OCI-LY3 (cell line): ENCODE data around the gene MSI2.

Experiments used
- H2AFZ ChIP-seq: fragments of 200-600, 300-600 bp; shearing (Covaris generic); 2 replicates; pipeline ENCODE4 v1.6.0; 2014; ENCODE audit warnings: antibody characterized with exemption, low read depth, low read length
- H3K27ac ChIP-seq: fragments of 200-600, 300-600 bp; sonication (generic); 2 replicates; pipeline ENCODE4 v1.5.1; 2014; ENCODE audit warnings: mild to moderate bottlenecking, low read length, moderate library complexity, mixed read lengths
- H3K27me3 ChIP-seq: fragments of 200-600, 300-600 bp; sonication (generic); 2 replicates; pipeline ENCODE4 v1.6.1; 2014; ENCODE audit warnings: low read depth, low read length, mixed read lengths
- H3K36me3 ChIP-seq: fragments of 200-600, 300-600 bp; sonication (generic); replicated peaks from 2 replicates; pipeline ENCODE3; 2014; ENCODE audit warnings: low read depth, low read length, mixed read lengths
- H3K4me1 ChIP-seq: fragments of 300-600, 200-600 bp; sonication (generic); 2 replicates; pipeline ENCODE4 v1.6.1; 2014; ENCODE audit warnings: low read length, mixed read lengths
- H3K4me2 ChIP-seq: fragments of 200-600, 300-600 bp; sonication (generic); 2 replicates; pipeline ENCODE4 v1.6.1; 2014; ENCODE audit warnings: low read length, mixed read lengths
- H3K4me3 ChIP-seq: fragments of 300-600, 200-600 bp; sonication (generic); 2 replicates; pipeline ENCODE4 v1.5.1; 2014; ENCODE audit warnings: antibody characterized with exemption, mild to moderate bottlenecking, low read length, moderate library complexity
- H3K79me2 ChIP-seq: fragments of 300-600, 200-600 bp; shearing (Covaris generic); 2 replicates; pipeline ENCODE4 v1.6.1; 2014; ENCODE audit warnings: mild to moderate bottlenecking, low read length, mixed read lengths
- H3K9ac ChIP-seq: fragments of 300-600, 200-600 bp; shearing (Covaris generic); 2 replicates; pipeline ENCODE4 v1.6.0; 2014; ENCODE audit warnings: mild to moderate bottlenecking, low read length, moderate library complexity
- H3K9me3 ChIP-seq: fragments of 200-600, 300-600 bp; shearing (Covaris generic); 2 replicates; pipeline ENCODE4 v1.6.1; 2014; ENCODE audit warnings: low read length, mixed read lengths; ENCODE audit not compliant: insufficient read depth
- H4K20me1 ChIP-seq: fragments of 200-600, 300-600 bp; sonication (generic); 2 replicates; pipeline ENCODE4 v1.6.1; 2016; ENCODE audit warnings: low read length, mixed read lengths; ENCODE audit not compliant: insufficient read depth
- EZH2phosphoT487 ChIP-seq: fragments of 200-600 bp; shearing (Covaris generic); IDR thresholded peaks from 2 replicates; pipeline ENCODE4 v1.6.1; 2018; ENCODE audit warnings: antibody characterized with exemption, mixed run types, low read depth
- TF ChIP-seq, protein P1 (sequence below): fragments of 200-600, 300-600 bp; sonication (generic); IDR thresholded peaks from 2 replicates; pipeline ENCODE4 v1.5.1; 2014; ENCODE audit warnings: antibody characterized with exemption, low read length, low read depth

The MSI2 gene

DNA sequence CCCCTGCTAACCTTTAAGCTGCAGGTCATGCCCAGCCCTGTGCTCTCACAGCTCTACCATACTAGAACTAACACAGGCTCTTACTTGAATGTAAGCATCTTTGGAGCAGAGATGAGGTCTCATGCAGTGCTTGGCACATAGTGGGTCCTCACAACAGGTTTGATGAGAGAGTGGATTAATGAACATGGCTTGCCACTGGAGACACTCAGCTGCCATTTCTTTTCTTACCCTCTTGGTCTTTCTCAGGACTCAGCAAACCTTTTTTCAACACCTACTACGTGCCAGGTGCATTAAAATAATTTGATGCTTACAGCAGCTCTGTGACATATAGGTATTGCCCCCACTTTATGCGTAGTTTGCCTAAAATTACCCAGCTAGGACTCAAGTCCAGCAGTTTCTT is 133.2 kb downstream of the MSI2 start:
- Histone ChIP-seq H3K36me3 (peaks cover 23% of the 10 kb centered on the region), H3K9ac (no peak overlapping the region), H3K9me3 (peaks cover 10% of the 10 kb centered on the region; the same call in 1 of the 2 replicates), H4K20me1 (peaks cover 19% of the 10 kb centered on the region; the same call in 1 of the 2 replicates), H3K27ac (no peak overlapping the region), H3K4me1 (no peaks in the 10 kb centered on the region), H3K4me2 (no peak overlapping the region), H3K4me3 (no peak overlapping the region), H3K79me2 (peaks cover 7% of the 10 kb centered on the region; the same call in 1 of the 2 replicates), H2AFZ (no peak overlapping the region), H3K27me3 (no peaks in the 10 kb centered on the region)
- no peak for TF ChIP-seq EZH2phosphoT487
- TF ChIP-seq, protein P1, sequence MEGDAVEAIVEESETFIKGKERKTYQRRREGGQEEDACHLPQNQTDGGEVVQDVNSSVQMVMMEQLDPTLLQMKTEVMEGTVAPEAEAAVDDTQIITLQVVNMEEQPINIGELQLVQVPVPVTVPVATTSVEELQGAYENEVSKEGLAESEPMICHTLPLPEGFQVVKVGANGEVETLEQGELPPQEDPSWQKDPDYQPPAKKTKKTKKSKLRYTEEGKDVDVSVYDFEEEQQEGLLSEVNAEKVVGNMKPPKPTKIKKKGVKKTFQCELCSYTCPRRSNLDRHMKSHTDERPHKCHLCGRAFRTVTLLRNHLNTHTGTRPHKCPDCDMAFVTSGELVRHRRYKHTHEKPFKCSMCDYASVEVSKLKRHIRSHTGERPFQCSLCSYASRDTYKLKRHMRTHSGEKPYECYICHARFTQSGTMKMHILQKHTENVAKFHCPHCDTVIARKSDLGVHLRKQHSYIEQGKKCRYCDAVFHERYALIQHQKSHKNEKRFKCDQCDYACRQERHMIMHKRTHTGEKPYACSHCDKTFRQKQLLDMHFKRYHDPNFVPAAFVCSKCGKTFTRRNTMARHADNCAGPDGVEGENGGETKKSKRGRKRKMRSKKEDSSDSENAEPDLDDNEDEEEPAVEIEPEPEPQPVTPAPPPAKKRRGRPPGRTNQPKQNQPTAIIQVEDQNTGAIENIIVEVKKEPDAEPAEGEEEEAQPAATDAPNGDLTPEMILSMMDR, result no peak

DNA sequence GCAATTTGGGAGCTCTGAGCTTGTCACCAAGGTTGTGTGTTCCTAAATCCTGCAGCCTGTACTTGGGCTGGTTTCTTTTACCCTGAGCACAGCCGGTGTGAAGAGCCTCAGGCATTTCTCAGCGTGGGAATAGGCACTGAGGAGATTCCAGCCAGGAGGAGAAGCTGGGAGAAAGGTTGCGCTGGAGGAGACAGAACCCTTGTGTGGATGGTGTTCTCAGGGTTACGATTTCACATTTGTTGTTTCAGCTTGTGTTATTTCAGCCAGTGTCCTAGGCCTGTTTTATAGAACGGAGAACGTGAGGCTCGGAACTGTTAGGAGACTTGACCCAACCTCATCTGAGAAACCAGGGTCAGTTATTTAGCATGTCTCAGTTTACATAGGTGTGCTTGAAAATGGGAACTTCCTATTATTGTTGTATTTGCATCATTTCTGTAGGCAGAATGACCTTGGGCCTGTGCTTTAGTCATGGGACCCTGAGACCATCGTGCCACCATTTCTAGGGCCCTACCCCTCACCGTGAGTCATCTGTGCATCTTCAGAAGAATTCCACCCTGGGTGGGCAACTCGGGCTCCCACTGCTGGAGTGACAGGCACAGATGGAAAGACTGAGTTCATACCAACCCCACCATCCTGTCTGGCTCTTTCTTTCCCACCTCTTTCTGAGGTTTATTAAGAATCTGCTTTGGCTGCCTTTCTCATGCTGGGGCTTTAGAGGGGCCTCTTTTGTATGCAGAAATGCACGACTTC is 134.9 kb downstream of the MSI2 start:
- Histone ChIP-seq H3K9me3 (peaks cover 10% of the 10 kb centered on the region; the same call in 1 of the 2 replicates), H3K79me2 (peaks cover 7% of the 10 kb centered on the region; the same call in 1 of the 2 replicates), H3K4me1 (no peaks in the 10 kb centered on the region), H3K27me3 (no peaks in the 10 kb centered on the region), H3K36me3 (peaks cover 21% of the 10 kb centered on the region), H3K9ac (no peak overlapping the region), H3K4me3 (no peak overlapping the region), H2AFZ (no peak overlapping the region), H3K4me2 (no peak overlapping the region), H4K20me1 (peaks cover 14% of the 10 kb centered on the region; the same call in 1 of the 2 replicates), H3K27ac (no peak overlapping the region)
- TF ChIP-seq, protein P1, result no peak
- no peak for TF ChIP-seq EZH2phosphoT487

DNA sequence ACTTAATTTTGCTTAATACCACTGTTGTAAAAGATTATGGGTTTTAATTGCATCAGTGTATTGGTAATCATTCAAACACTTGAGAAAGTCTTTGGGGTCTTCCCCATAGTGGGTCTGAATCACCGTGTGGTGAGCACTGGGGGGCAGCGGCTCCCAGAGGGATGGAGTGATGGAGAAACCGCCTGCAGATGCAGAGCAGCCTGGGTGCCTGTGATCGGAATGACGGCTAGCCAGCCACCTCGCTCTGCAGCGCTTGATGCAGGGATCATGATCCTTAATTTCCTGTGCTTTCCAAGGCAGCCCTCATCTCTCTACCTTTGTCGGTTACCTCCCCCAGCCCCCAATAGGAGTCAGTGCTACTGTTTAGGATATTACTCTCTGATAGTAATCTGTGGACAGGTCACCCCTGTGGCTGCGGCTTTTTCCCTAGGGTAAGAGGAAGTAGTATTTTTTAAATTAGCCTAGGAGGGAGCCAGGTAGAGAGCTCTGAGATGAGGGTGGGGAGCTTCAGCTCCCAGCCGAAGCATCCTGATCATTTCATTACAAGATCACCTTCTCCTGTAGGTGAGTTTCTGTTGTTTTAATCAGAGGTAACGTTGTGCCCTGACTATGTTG is 135.6 kb downstream of the MSI2 start:
- no peak overlapping the region for H3K4me2 ChIP-seq
- no peaks in the 10 kb centered on the region for H3K27me3 ChIP-seq
- no peak overlapping the region for H2AFZ ChIP-seq
- TF ChIP-seq, protein P1, result no peak
- no peak for TF ChIP-seq EZH2phosphoT487
- no peak overlapping the region for H3K27ac ChIP-seq
- no peaks in the 10 kb centered on the region for H3K4me1 ChIP-seq
- H4K20me1 ChIP-seq, result peaks cover 12% of the 10 kb centered on the region; the same call in 1 of the 2 replicates
- H3K36me3 ChIP-seq, result peaks cover 14% of the 10 kb centered on the region
- H3K9ac ChIP-seq, result no peak overlapping the region
- no peak overlapping the region for H3K4me3 ChIP-seq
- peaks cover under 1% of the 10 kb centered on the region; the same call in 1 of the 2 replicates for H3K79me2 ChIP-seq
- peaks cover 8% of the 10 kb centered on the region; the same call in 1 of the 2 replicates for H3K9me3 ChIP-seq

DNA sequence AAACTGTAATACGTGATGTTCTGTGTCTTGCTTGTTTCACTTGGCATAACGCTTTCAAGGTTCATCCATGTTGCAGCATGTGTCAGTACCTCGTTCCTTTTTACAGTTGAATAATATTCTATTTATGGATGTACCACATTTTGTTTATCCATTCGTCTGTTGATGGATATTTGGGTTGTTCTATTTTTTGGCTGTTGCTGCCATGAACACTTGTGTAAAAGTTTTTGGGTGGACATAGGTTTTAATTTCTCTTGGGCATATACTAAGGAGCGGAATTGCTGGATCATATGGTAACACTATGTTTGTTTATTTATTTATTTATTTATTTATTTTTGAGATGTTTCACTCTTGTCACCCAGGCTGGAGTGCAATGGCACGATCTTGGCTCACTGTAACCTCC is 137.0 kb downstream of the MSI2 start:
- no peak overlapping the region for H3K4me2 ChIP-seq
- 0 out of 2 replicates have a peak, but pooled peaks cover 3% of the 10 kb centered on the region for H3K9me3 ChIP-seq
- no peak overlapping the region for H2AFZ ChIP-seq
- TF ChIP-seq EZH2phosphoT487, result no peak
- TF ChIP-seq, protein P1, result no peak
- H3K79me2 ChIP-seq, result no peaks in the 10 kb centered on the region; the same call in 1 of the 2 replicates
- no peaks in the 10 kb centered on the region for H3K27me3 ChIP-seq
- H3K4me1 ChIP-seq, result no peaks in the 10 kb centered on the region
- H3K27ac ChIP-seq, result no peak overlapping the region
- H3K36me3 ChIP-seq, result peaks cover 9% of the 10 kb centered on the region
- no peak overlapping the region for H3K9ac ChIP-seq
- no peak overlapping the region for H3K4me3 ChIP-seq
- H4K20me1 ChIP-seq, result peaks cover 15% of the 10 kb centered on the region; the same call in 1 of the 2 replicates
